ENCODE measurements around the gene SNRNP70. TPM values are rescaled to one million over a fixed set of nuclear protein-coding genes. Genes with fewer than 3 reads are reported as not detected.
A peak's percentile ranks its signal among the peaks of the same experiment; 100 is the strongest.

The SNRNP70 gene
- polyA plus RNA-seq, 1 donor (not counting 4 experiments of a cell fraction or from before 2014, with no cell fraction given): 149 TPM

- Histone ChIP-seq H4K20me1 (ENCODE audit: control insufficient read depth, extremely low read depth, insufficient read depth, low read length) (no peaks in the 10 kb centered on the region), H3K79me2 (ENCODE audit: control insufficient read depth, insufficient read depth, low read length) (no peaks in the 10 kb centered on the region), H3K4me1 (ENCODE audit: control insufficient read depth, extremely low read depth, insufficient read depth, low read length) (peaks cover 15% of the 10 kb centered on the region), H3K27ac (ENCODE audit: control insufficient read depth, insufficient read depth, low read length) (peak within 1 kb of the TSS; percentile 87), H3K9ac (ENCODE audit: control insufficient read depth, extremely low read depth, insufficient read depth, low read length) (peak within 1 kb of the TSS; percentile 83), H3K27me3 (ENCODE audit: control insufficient read depth, extremely low read depth, insufficient read depth, low read length) (no peaks in the 10 kb centered on the region), H2AFZ (ENCODE audit: control insufficient read depth, low read length) (peak within 1 kb of the TSS; percentile 83), H3K9me3 (ENCODE audit: control insufficient read depth, low read depth, low read length) (no peaks in the 10 kb centered on the region), H3K9me1 (ENCODE audit: control insufficient read depth, extremely low read depth, insufficient read depth, low read length) (no peaks in the 10 kb centered on the region), H3K4me3 (ENCODE audit: control insufficient read depth in 2 of 3, extremely low read depth in 1 of 3, insufficient read depth in 2 of 3, low read depth in 1 of 3, low read length in 3 of 3) (peak within 1 kb of the TSS; percentile 55 to 85 (median 83)), H3K4me2 (ENCODE audit: control insufficient read depth, extremely low read depth, insufficient read depth, low read depth, low read length) (peak within 1 kb of the TSS; percentile 98), H3K36me3 (ENCODE audit: control insufficient read depth in 2 of 2, extremely low read depth in 1 of 2, insufficient read depth in 2 of 2, low read length in 2 of 2) (no peaks in the 10 kb centered on the region)
- TF ChIP-seq, protein P1, sequence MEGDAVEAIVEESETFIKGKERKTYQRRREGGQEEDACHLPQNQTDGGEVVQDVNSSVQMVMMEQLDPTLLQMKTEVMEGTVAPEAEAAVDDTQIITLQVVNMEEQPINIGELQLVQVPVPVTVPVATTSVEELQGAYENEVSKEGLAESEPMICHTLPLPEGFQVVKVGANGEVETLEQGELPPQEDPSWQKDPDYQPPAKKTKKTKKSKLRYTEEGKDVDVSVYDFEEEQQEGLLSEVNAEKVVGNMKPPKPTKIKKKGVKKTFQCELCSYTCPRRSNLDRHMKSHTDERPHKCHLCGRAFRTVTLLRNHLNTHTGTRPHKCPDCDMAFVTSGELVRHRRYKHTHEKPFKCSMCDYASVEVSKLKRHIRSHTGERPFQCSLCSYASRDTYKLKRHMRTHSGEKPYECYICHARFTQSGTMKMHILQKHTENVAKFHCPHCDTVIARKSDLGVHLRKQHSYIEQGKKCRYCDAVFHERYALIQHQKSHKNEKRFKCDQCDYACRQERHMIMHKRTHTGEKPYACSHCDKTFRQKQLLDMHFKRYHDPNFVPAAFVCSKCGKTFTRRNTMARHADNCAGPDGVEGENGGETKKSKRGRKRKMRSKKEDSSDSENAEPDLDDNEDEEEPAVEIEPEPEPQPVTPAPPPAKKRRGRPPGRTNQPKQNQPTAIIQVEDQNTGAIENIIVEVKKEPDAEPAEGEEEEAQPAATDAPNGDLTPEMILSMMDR (optimal IDR thresholded peaks at IDR 0.05 in 1 of 3, IDR thresholded peaks at IDR 0.05 in 1 of 3, conservative IDR thresholded peaks at IDR 0.05 in 1 of 3; ENCODE audit: extremely low read depth in 1 of 3, insufficient read depth in 2 of 3, low read length in 3 of 3): no peak
- no peak for TF ChIP-seq EZH2 (IDR thresholded peaks at IDR 0.05; ENCODE audit: low read length)
- dilution Hi-C loops (cut with MboI; ENCODE audit: extremely low pct_ligation_motif_present, low sequenced_read_pairs): no loop called here
- DNase-seq (ENCODE audit: low read depth, low spot score) (peak; percentile 59), FAIRE-seq (no peak)
Observed at GRCh38 chr19:49118565-49119410, 33.5 kb downstream of the SNRNP70 start, which contains the start of gene C19orf73. TSS of gene C19orf73 (minus strand) at chr19:49119143. CDS start at chr19:49119022, 121 bp downstream.

DNA sequence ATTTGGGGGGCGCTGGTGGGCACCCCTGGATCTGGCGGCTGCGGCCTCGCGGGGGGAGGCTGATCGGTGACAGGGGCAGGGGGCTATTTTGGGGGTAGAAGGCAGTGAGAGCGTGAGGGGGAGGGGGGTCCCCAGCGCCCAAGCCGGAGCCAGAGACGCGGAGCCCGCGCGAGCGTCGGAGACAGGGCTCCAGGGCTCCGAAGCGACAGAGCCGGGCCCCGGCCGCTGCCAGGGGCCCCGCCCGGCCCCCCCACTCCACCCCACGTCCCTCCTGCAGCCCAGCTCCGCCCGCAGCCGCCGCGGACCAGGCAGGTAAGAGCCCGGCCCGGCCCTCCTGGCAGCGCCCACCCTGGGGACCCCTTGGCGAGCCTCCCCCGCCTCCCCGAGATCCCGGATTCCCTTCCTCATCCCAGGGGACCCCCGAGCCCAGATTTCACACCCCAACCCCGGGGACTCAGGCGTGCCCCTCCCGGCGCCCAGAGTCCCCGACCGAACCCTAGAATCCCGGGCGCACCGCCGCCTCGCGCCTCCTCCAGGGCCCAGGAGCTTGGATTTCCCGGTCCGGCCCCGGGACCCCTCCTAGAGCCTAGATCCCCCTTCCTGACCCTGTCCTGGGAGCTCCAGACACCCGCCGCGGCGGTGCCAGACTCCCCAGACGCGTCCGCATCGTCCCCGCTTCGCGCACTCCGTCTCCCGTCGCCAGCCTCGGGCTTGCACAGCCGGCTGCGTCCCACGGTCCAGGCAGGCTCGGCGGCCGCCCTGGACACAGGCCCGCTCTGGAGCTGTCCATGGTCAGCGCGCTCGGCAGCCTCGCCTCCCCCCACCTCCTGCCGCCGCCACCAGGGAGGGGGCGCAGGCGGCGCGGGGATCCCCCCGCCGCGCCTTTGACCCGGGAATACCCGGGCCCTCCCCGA is 34.4 kb downstream of the SNRNP70 start, which contains the start of gene PPFIA3:
Gene PPFIA3, plus strand, starts transcription at position 134 of the 914 bp plus-strand sequence. CDS start 8,330 bp downstream, outside the sequence.
- Histone ChIP-seq H3K9me3 (ENCODE audit: control insufficient read depth, low read depth, low read length) (no peaks in the 10 kb centered on the region), H3K36me3 (ENCODE audit: control insufficient read depth in 2 of 2, extremely low read depth in 1 of 2, insufficient read depth in 2 of 2, low read length in 2 of 2) (no peaks in the 10 kb centered on the region), H3K9me1 (ENCODE audit: control insufficient read depth, extremely low read depth, insufficient read depth, low read length) (no peaks in the 10 kb centered on the region), H3K4me1 (ENCODE audit: control insufficient read depth, extremely low read depth, insufficient read depth, low read length) (peaks cover 12% of the 10 kb centered on the region), H3K79me2 (ENCODE audit: control insufficient read depth, insufficient read depth, low read length) (no peaks in the 10 kb centered on the region), H3K4me3 (ENCODE audit: control insufficient read depth in 2 of 3, extremely low read depth in 1 of 3, insufficient read depth in 2 of 3, low read depth in 1 of 3, low read length in 3 of 3) (peak within 1 kb of the TSS; percentile 55 to 85 (median 83)), H2AFZ (ENCODE audit: control insufficient read depth, low read length) (peak within 1 kb of the TSS; percentile 83), H3K4me2 (ENCODE audit: control insufficient read depth, extremely low read depth, insufficient read depth, low read depth, low read length) (peak within 1 kb of the TSS; percentile 98), H3K27ac (ENCODE audit: control insufficient read depth, insufficient read depth, low read length) (peak within 1 kb of the TSS; percentile 87), H3K27me3 (ENCODE audit: control insufficient read depth, extremely low read depth, insufficient read depth, low read length) (no peaks in the 10 kb centered on the region), H3K9ac (ENCODE audit: control insufficient read depth, extremely low read depth, insufficient read depth, low read length) (peak within 1 kb of the TSS; percentile 83), H4K20me1 (ENCODE audit: control insufficient read depth, extremely low read depth, insufficient read depth, low read length) (no peaks in the 10 kb centered on the region)
- FAIRE-seq (no peak), DNase-seq (ENCODE audit: low read depth, low spot score) (no peak)
- dilution Hi-C loops (cut with MboI; ENCODE audit: extremely low pct_ligation_motif_present, low sequenced_read_pairs): no loop called here
- TF ChIP-seq EZH2 (IDR thresholded peaks at IDR 0.05; ENCODE audit: low read length): no peak

Measured in keratinocyte (primary cell).